WERI-Rb-1 (cell line): Measurements from ENCODE around the gene HEXIM1.

Experiments used
- DNase-seq: peaks from one replicate; pipeline ENCODE4 v3.0.0-alpha.2; 2020
- H3K27ac ChIP-seq: fragments of 250-450 bp; sonication (Bioruptor Pico); 2 replicates; pipeline ENCODE4 v1.5.1; 2020; ENCODE audit warnings: mild to moderate bottlenecking, moderate library complexity
- H3K27me3 ChIP-seq: fragments of 250-450 bp; sonication (Bioruptor Pico); 2 replicates; pipeline ENCODE4 v1.5.1; 2021; ENCODE audit warnings: mild to moderate bottlenecking, low read depth, moderate library complexity; ENCODE audit not compliant: insufficient read depth, severe bottlenecking
- H3K36me3 ChIP-seq: fragments of 250-450 bp; sonication (Bioruptor Pico); 2 replicates; pipeline ENCODE4 v1.5.1; 2020; ENCODE audit warnings: mild to moderate bottlenecking, moderate library complexity
- H3K4me3 ChIP-seq: 2 replicates; pipeline ENCODE4 v1.5.1; 2011; ENCODE audit warnings: low read depth, mild to moderate bottlenecking, control low read depth, low read length
- H3K9me3 ChIP-seq: fragments of 250-450 bp; sonication (Bioruptor Pico); 2 replicates; pipeline ENCODE4 v1.5.1; 2021; ENCODE audit warnings: mild to moderate bottlenecking, moderate library complexity; ENCODE audit not compliant: severe bottlenecking
- CTCF ChIP-seq: IDR thresholded peaks from 2 replicates; pipeline ENCODE4 v1.5.1; 2011; ENCODE audit warnings: low read depth, mild to moderate bottlenecking, control low read depth, inconsistent platforms, low read length

HEXIM1 gene

GRCh38 chr17:45139533-45139920, 8.7 kb upstream of the HEXIM1 start:
- no peaks in the 10 kb centered on the region for H3K9me3 ChIP-seq
- 0 out of 2 replicates have a peak overlapping the region, but pooled peaks have one; percentile 3 for H3K27ac ChIP-seq
- no peak for DNase-seq
- H3K27me3 ChIP-seq = no peaks in the 10 kb centered on the region
- TF ChIP-seq CTCF = no peak
- H3K4me3 ChIP-seq = no peak overlapping the region
- no peaks in the 10 kb centered on the region for H3K36me3 ChIP-seq

GRCh38 chr17:45143094-45143670, 5.1 kb upstream of the HEXIM1 start:
- no peak overlapping the region for H3K4me3 ChIP-seq
- H3K27me3 ChIP-seq = no peaks in the 10 kb centered on the region
- no peaks in the 10 kb centered on the region for H3K9me3 ChIP-seq
- no peaks in the 10 kb centered on the region for H3K36me3 ChIP-seq
- TF ChIP-seq CTCF = no peak
- no peak overlapping the region for H3K27ac ChIP-seq
- DNase-seq = no peak

GRCh38 chr17:45143767-45144198, 4.5 kb upstream of the HEXIM1 start:
- H3K36me3 ChIP-seq = no peaks in the 10 kb centered on the region
- no peak overlapping the region for H3K4me3 ChIP-seq
- no peaks in the 10 kb centered on the region for H3K9me3 ChIP-seq
- no peak overlapping the region for H3K27ac ChIP-seq
- H3K27me3 ChIP-seq = no peaks in the 10 kb centered on the region
- DNase-seq = no peak
- TF ChIP-seq CTCF = no peak

GRCh38 chr17:45144199-45145034, 3.9 kb upstream of the HEXIM1 start:
- no peak overlapping the region for H3K4me3 ChIP-seq
- H3K27me3 ChIP-seq = no peaks in the 10 kb centered on the region
- H3K9me3 ChIP-seq = no peaks in the 10 kb centered on the region
- TF ChIP-seq CTCF = no peak
- H3K36me3 ChIP-seq = no peaks in the 10 kb centered on the region
- no peak for DNase-seq
- H3K27ac ChIP-seq = no peak overlapping the region

- no peak for DNase-seq
- H3K27me3 ChIP-seq = no peaks in the 10 kb centered on the region
- no peaks in the 10 kb centered on the region for H3K36me3 ChIP-seq
- H3K9me3 ChIP-seq = no peaks in the 10 kb centered on the region
- H3K4me3 ChIP-seq = no peak overlapping the region
- H3K27ac ChIP-seq = no peak overlapping the region
- no peak for TF ChIP-seq CTCF
Observed at GRCh38 chr17:45145035-45145389, 3.3 kb upstream of the HEXIM1 start.
